NCI-H226 (cell line): Measurements from ENCODE around the gene RAB3C.
A peak's percentile ranks its signal among the peaks of the same experiment; 100 is the strongest.

Experiments
- DNase-seq: peaks from one replicate; pipeline ENCODE4 v3.0.0-alpha.2; 2015

RAB3C gene

DNA sequence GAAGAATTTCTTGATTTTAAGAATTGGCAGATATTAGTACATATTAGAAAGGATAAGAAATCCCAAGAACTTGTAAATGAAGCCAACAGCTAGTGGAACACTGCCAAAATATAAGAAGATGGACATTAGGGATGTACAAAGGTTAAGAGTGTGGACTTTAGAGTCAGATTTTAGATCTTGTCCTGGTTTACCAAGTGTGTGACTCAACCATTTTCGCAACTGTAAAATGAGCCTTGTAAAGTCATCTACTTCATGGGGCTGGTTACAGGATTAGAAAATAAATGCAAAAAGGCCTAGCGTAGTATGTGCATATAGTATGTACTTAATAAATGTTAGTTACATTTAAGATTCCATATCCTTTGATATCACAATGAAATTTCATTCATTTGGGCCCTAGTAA lies 260.0 kb downstream of the RAB3C start:
- no peak for DNase-seq

DNA sequence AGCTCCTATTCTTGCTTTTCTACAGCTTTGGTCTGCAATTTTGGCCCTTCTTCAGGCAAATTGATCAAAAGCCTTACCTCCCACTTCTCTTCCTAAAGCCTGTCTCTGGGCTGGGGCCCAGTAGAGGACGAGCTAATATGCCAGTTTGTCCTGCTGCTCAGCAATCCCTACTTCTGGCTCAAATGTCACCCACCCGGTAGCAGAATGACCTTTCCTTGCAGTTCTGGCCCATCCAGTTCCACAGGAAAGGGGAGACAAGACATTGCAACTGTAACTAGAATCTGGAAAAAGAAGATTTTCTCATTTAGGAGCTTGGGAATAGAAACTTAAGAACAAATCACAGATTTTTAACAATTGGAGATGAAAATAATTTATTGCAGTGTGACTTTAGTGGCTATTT lies 261.5 kb downstream of the RAB3C start:
- DNase-seq, result no peak

- no peak for DNase-seq
Observed at GRCh38 chr5:58847041-58847440, 264.2 kb downstream of the RAB3C start.

GRCh38 chr5:58849223-58849622 lies 266.3 kb downstream of the RAB3C start:
- no peak for DNase-seq

GRCh38 chr5:58849921-58850667 lies 267.2 kb downstream of the RAB3C start:
- peak; percentile 10 for DNase-seq

GRCh38 chr5:58851153-58851552 lies 268.3 kb downstream of the RAB3C start:
- DNase-seq, result no peak

- DNase-seq, result no peak
Observed at GRCh38 chr5:58851571-58851970, 268.7 kb downstream of the RAB3C start.

- DNase-seq, result no peak
Observed at GRCh38 chr5:58852566-58852965, 269.7 kb downstream of the RAB3C start.

- DNase-seq, result no peak
Observed at GRCh38 chr5:58854441-58854840, 271.6 kb downstream of the RAB3C start.

DNA sequence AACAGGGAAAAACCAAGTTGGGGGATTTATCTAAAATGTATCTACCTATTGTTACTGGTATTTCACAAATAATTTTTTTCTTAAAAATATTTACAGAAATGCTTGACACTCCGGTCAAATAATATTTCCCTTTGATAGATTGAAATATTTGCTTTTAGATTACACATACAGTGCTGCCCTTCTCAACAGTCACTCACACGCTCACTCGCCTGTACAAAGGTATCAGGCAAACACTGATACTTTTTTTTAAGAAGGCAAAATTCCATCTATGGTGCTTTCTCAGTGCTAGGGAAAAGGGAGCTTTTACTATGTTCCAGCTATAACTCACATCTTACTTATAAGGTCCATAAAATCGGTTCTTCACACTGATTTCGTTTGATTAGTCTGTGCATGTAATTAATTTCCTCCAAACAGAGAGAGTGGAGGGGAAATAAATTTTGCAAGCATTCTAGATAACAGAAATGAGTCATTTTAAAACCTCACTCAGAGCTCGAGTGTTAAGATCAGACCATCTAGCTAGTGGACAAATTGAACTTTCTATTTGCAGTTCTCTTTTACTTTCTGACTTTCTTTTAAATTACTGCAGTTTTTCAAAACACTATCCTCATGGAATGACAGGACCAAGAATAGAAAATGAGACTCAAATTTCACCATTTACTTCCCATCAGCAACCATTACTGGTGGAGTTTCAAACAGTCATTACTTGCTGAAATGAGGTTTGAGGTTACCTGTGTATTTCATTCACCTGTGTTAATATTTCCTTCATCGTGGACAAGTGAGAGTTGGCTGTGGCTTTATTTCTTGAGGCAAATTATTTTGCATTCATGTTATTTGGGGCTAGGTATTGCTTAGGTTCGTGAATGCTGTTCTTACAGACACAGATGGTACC lies 273.2 kb downstream of the RAB3C start:
- no peak for DNase-seq

GRCh38 chr5:58857609-58858008 lies 274.7 kb downstream of the RAB3C start:
- DNase-seq, result no peak

GRCh38 chr5:58860680-58861079 lies 277.8 kb downstream of the RAB3C start:
- DNase-seq, result no peak

GRCh38 chr5:58868931-58869330 lies 286.1 kb downstream of the RAB3C start:
- no peak for DNase-seq

- no peak for DNase-seq
Observed at GRCh38 chr5:58871648-58872242, 288.9 kb downstream of the RAB3C start.

- no peak for DNase-seq
Observed at GRCh38 chr5:58872670-58873273, 289.9 kb downstream of the RAB3C start.

GRCh38 chr5:58875599-58875998 lies 292.7 kb downstream of the RAB3C start:
- no peak for DNase-seq

- no peak for DNase-seq
Observed at GRCh38 chr5:58885260-58885659, 302.4 kb downstream of the RAB3C start.

DNA sequence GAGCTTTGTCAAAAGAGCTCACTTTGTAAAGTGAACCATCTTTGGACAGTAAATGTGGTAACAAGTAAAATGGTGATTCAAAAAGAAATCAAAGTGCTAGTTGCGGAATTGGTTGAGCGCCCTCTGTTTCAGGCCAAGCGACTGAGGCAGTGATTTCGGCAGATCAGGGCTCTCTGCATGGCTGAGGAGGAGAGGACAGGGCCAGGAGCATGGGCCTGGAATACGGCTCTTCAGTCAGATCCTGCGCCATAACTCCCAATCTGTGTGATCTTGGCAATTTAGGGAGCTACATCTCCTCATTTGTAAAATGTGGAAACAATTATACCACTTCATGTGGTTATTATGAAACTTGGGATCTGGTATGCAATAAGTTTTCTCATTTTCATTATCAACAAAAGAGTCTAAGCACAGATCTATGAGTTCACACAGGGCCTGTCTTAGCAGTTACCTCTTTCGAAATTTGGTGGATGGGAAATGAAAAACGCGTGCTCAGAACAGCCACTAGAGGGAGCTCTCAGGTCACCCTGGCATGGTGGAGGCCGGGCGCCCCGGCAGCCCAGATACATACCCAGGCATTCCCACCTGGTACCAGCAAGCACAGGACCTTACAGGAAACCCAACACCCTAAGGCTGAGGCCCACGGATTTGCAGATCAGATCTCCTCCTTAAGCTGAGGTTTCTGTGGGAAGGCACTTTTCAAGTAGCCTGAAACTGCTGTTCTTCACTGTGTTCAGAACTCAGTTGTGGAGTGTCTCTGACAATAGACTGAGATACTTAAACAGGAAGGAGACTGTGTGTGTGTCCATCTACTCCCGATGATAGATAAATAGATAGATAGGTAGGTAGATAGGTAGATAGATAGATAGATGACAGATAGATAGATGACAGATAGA lies 303.7 kb downstream of the RAB3C start:
- DNase-seq, result peak; percentile 68

GRCh38 chr5:58887311-58887710 lies 304.4 kb downstream of the RAB3C start:
- no peak for DNase-seq

DNA sequence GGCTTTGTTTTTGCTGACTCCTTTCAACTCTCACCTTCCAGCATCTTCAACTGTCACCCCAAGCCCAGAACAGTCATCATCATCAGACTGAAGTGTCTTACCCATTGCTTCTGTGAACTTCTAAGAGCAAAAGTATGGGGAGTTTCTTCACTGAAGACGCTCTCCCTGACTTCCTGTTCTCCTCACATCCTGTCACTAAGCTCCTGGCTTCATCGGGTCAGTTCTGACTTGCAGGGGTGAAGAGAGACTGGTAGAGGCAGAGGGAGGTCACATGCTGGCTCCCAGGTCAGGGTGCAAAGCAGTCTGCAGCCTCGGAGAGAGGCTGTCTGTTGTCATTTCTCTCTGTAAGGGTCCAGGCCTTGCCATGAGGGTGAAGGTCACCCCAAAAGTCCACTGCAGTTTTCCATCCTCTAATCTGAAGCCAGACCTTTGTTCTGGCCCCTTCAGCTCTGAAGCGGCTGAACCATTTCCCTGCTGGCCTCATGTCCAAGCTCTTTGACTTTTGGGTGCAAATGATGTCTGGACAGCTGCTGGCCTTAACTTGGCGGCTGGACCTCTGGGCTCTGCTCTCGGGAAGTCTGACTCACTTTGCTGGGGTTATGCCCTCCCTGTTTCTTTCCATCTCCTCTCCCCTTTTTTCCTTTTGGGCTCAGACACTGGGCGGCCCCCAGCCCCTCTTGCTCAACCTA lies 305.0 kb downstream of the RAB3C start:
- DNase-seq, result no peak

- DNase-seq, result no peak
Observed at GRCh38 chr5:58890265-58890664, 307.4 kb downstream of the RAB3C start.

DNA sequence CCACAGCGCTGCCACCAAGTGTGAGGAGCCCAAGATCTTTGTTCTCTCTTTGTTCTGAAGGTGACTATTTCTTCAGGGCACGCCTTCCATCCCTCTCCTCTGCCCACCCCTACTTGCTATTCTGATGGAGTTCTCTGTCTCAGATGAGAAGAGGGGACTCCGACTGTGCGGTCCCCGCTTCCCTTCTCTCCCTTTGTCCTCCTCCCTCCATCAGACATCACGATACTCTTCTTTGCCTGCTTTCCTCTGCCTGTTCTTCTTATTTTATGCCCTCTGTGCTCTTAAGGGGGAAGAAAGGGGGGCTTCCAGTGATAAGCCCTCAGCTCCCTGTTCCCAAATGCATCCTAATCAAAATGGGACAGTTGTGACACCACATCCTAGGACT lies 307.8 kb downstream of the RAB3C start:
- no peak for DNase-seq
